ENCODE measurements around the gene TRIO.
A peak's percentile ranks its signal among the peaks of the same experiment; 100 is the strongest.

The TRIO gene

GRCh38 chr5:14491015-14491915 is 348.1 kb downstream of the TRIO start:
- no peak for DNase-seq (ENCODE audit: insufficient read length, low spot score)
- FAIRE-seq, result no peak
- TF ChIP-seq, protein P1, sequence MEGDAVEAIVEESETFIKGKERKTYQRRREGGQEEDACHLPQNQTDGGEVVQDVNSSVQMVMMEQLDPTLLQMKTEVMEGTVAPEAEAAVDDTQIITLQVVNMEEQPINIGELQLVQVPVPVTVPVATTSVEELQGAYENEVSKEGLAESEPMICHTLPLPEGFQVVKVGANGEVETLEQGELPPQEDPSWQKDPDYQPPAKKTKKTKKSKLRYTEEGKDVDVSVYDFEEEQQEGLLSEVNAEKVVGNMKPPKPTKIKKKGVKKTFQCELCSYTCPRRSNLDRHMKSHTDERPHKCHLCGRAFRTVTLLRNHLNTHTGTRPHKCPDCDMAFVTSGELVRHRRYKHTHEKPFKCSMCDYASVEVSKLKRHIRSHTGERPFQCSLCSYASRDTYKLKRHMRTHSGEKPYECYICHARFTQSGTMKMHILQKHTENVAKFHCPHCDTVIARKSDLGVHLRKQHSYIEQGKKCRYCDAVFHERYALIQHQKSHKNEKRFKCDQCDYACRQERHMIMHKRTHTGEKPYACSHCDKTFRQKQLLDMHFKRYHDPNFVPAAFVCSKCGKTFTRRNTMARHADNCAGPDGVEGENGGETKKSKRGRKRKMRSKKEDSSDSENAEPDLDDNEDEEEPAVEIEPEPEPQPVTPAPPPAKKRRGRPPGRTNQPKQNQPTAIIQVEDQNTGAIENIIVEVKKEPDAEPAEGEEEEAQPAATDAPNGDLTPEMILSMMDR (IDR thresholded peaks at IDR 0.05; ENCODE audit: insufficient read depth, missing control alignments), result no peak

GRCh38 chr5:14492331-14492964 is 349.3 kb downstream of the TRIO start:
- DNase-seq (ENCODE audit: insufficient read length, low spot score) (no peak), FAIRE-seq (no peak)
- TF ChIP-seq, protein P1 (IDR thresholded peaks at IDR 0.05; ENCODE audit: insufficient read depth, missing control alignments), result no peak

GRCh38 chr5:14495301-14495700 is 352.2 kb downstream of the TRIO start:
- TF ChIP-seq, protein P1 (IDR thresholded peaks at IDR 0.05; ENCODE audit: insufficient read depth, missing control alignments), result no peak
- DNase-seq (ENCODE audit: insufficient read length, low spot score) (no peak), FAIRE-seq (no peak)

DNA sequence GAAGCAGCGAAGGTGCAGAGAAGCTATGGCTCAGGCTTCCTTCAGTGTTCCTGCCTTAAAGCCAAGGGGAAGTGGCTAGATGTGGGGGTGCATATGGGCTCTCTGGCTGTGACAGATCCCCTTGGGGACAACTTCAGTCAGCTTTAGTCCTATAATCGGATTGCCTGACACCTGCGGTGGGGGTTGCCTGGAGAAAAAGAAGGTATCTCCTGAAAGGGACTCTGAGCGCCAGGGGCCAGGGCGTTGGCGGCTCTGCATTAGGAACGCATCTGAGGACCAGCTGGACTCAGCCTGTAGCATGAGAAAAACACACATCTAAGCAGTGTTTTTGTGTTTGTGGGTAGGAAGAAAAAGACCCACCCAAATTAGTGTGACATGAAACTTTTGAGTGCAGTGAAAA is 354.2 kb downstream of the TRIO start:
- peak; percentile 72 for DNase-seq (ENCODE audit: insufficient read length, low spot score)
- FAIRE-seq, result no peak
- TF ChIP-seq, protein P1 (IDR thresholded peaks at IDR 0.05; ENCODE audit: insufficient read depth, missing control alignments), result no peak

GRCh38 chr5:14501353-14502293 is 358.5 kb downstream of the TRIO start:
- DNase-seq (ENCODE audit: insufficient read length, low spot score) (no peak), FAIRE-seq (no peak)
- TF ChIP-seq, protein P1 (IDR thresholded peaks at IDR 0.05; ENCODE audit: insufficient read depth, missing control alignments), result no peak

DNA sequence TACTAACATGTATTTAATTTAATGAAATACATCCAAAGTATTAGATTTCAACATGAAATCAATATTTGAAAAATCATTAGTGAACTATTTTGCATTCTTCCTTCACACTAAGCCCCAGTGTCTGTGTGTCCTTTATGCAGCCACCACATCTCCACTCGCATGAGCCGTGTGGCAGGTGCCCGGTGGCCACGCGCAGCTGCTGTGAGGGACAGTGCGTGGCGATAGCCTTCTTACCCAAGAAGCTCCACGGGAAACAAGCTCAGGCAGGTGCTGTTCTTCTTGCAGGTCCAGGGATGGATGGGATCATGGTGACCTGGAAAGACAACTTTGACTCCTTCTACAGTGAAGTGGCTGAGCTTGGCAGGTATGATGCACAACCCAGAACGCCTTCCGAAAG is 359.1 kb downstream of the TRIO start:
- no peak for FAIRE-seq
- TF ChIP-seq, protein P1 (IDR thresholded peaks at IDR 0.05; ENCODE audit: insufficient read depth, missing control alignments), result no peak
- no peak for DNase-seq (ENCODE audit: insufficient read length, low spot score)

Measured in D721Med (cell line).